Motor neuron (in vitro differentiated cells): ENCODE data around the gene MYO18A. TPM values are rescaled to one million over a fixed set of nuclear protein-coding genes. Genes with fewer than 3 reads are reported as not detected.
A peak's percentile ranks its signal among the peaks of the same experiment; 100 is the strongest.

Source experiments
- ATAC-seq, 8 experiments: fragments of 200-7000 bp; cut with Tn5 transposase; replicated peaks in 6 of 8; 2 replicates each; pipeline ENCODE4 v1.8.0; 2021; ENCODE audit warnings: mild to moderate bottlenecking in 8 of 8, moderate library complexity in 8 of 8
- H3K27ac ChIP-seq, 2 donors: fragments of 250-450 bp; sonication (Bioruptor Pico); 2 replicates each; pipeline ENCODE4 v1.9.0; 2021; ENCODE audit warnings: antibody characterized with exemption in 2 of 2, mild to moderate bottlenecking in 2 of 2, moderate library complexity in 1 of 2
- H3K4me1 ChIP-seq, 2 donors: fragments of 250-450 bp; sonication (Bioruptor Pico); replicated peaks in 1 of 2; 2 replicates each; pipeline ENCODE4 v1.6.1; 2021; ENCODE audit warnings: antibody characterized with exemption in 2 of 2, mild to moderate bottlenecking in 2 of 2, moderate library complexity in 1 of 2
- H3K4me3 ChIP-seq, 5 donors: fragments of 250-450 bp; sonication (Bioruptor Pico); 2 replicates each; pipeline ENCODE4 v1.9.0; 2021; ENCODE audit warnings: antibody characterized with exemption in 5 of 5, mild to moderate bottlenecking in 5 of 5, moderate library complexity in 4 of 5
- WGBS, 10 experiments: fragments of 450-650 bp; shearing (Covaris generic); methylation state at CpG; one replicate each; pipeline ENCODE4 v1.0.0; 2022; 5-methylcytosine and 5-hydroxymethylcytosine counted together
- in situ Hi-C, 9 experiments: fragments of 400-800 bp; cut with MboI; loops; one replicate each; pipeline ENCODE4 v1.15.0; 2021; ENCODE audit warnings: low sequenced_read_pairs in 9 of 9, low pct_unique_long_range_greater_than_20kb in 2 of 9; ENCODE audit not compliant: unreplicated experiment in 9 of 9
- total RNA-seq, 8 experiments: library from RNA; unstranded; fragments of 300-600 nt; gene quantifications; 2 replicates each; pipeline versions ENCODE4 v1.2.3 to v1.2.4, GENCODE V29; 2022

Gene MYO18A
- total RNA-seq, 8 experiments from 2014 or later: 25.9 to 233 (median 31.1) TPM

DNA sequence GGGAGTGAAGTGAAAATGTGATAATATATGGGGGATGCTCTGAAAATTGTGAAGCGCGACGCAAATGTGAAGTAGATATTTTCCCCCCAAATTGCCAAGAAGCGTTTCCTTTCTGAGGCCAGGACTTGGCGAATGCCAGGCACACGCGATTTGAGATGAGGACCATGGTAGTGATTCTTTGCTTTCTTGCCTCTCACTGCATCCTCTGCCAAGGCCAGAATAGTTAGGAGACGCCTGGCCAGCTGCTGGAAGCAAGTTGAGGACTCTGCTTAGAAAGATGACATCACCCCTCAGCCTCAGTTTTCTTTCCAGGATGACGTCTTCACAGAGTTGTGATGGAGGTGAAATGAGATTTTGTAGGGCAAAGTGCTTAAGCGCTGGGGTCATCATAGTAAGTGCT lies 111.4 kb downstream of the MYO18A start:
- 0 to 100% (median 71%) methylated on average over 1 to 9 of the region's 10 CpGs; no CpG with 5 or more reads in 1 of the 10 experiments for WGBS, 10 experiments
- no peak for ATAC-seq
- Histone ChIP-seq H3K27ac (no peak overlapping the region), H3K4me3 (no peak overlapping the region), H3K4me1 (peaks cover 26 to 29% of the 10 kb centered on the region in 2 donors)
- in situ Hi-C loops: no loop called here

GRCh38 chr17:29066606-29067005 lies 113.6 kb downstream of the MYO18A start:
- Histone ChIP-seq H3K27ac (no peak overlapping the region), H3K4me1 (peaks cover 29 to 40% of the 10 kb centered on the region in 2 donors), H3K4me3 (no peak overlapping the region)
- peak in 4 of 8 experiments; percentile 18 to 31 (median 26) for ATAC-seq
- in situ Hi-C loops: no loop called here
- WGBS, 10 experiments: 20 to 100% (median 56%) methylated on average over 1 to 3 of the region's 7 CpGs; no CpG with 5 or more reads in 5 of the 10 experiments

GRCh38 chr17:29066047-29066446 lies 114.2 kb downstream of the MYO18A start:
- peak in 6 of 8 experiments; percentile 1 to 76 (median 45) for ATAC-seq
- no CpG with 5 or more reads among the region's 7 CpGs for WGBS, 10 experiments
- H3K27ac ChIP-seq: peak overlapping the region; percentile 15 to 73
- H3K4me1 ChIP-seq: peaks cover 33 to 45% of the 10 kb centered on the region in 2 donors
- no peak overlapping the region for H3K4me3 ChIP-seq
- in situ Hi-C loops: no loop called here

GRCh38 chr17:29063992-29064391 lies 116.2 kb downstream of the MYO18A start:
- 20 to 97% (median 86%) methylated on average over 1 to 7 of the region's 7 CpGs; no CpG with 5 or more reads in 1 of the 10 experiments for WGBS, 10 experiments
- no peak overlapping the region for H3K27ac ChIP-seq
- peaks cover 37 to 55% of the 10 kb centered on the region in 2 donors for H3K4me1 ChIP-seq
- no peak overlapping the region for H3K4me3 ChIP-seq
- in situ Hi-C loops: no loop called here
- no peak for ATAC-seq

GRCh38 chr17:29062215-29062614 lies 118.0 kb downstream of the MYO18A start:
- in situ Hi-C loops: no loop called here

DNA sequence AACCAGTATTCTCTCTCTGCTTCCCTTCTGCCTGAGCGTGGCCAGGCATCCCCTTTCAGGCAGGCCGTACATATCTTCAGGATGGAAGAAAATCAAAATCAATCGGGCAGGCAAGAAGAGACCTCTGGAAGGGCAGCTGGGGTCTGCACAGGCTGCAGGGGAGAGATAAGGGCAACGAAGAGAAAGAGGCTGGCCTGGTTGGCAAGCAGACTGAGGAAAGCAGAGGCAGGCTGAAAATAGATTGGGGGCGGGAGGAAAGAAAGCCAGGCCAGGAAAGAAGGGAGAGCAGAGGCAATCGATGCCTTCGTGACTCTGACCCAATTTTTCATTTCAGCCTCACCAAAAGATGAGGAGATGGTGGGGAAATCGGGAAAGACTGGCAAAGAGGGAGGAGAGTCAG lies 119.2 kb downstream of the MYO18A start:
- H3K27ac ChIP-seq: peak overlapping the region; percentile 28 to 57
- in situ Hi-C loops: no loop called here
- WGBS, 10 experiments: 35 to 92% (median 57%) methylated on average over 2 to 8 of the region's 8 CpGs
- H3K4me3 ChIP-seq: no peak overlapping the region
- H3K4me1 ChIP-seq: peaks cover 42 to 62% of the 10 kb centered on the region in 2 donors
- peak in 5 of 8 experiments; percentile 12 to 62 (median 60) for ATAC-seq

More at GRCh38 chr17:29062215-29062614, 118.0 kb downstream of the MYO18A start:
- 80 to 100% (median 83%) methylated on average over 1 to 7 of the region's 9 CpGs; no CpG with 5 or more reads in 7 of the 10 experiments for WGBS, 10 experiments
- Histone ChIP-seq H3K4me1 (peaks cover 44 to 62% of the 10 kb centered on the region in 2 donors), H3K4me3 (no peak overlapping the region), H3K27ac (no peak overlapping the region)
- peak in 1 of 8 experiments; percentile 2 for ATAC-seq

DNA sequence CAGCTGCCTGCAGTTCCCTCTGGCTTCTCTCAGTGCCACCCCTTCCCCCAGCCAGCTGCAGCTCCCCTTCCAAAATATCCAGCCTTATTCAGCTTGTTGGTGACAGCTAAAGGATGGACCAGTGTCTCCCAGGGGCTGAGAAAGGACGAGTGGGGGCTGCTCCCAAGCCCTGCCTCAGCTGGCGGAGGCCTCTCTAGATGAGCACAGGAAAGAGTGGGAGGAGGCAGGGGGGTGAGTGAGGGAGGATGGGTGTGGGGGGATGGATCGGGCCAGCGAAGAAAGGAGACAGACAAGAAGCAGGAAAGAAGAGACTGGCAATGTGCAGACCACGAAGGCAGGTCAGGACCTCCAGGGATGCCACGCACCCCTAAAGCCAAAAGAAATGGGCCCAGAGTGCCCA lies 119.7 kb downstream of the MYO18A start:
- peak in 5 of 8 experiments; percentile 76 to 85 (median 82) for ATAC-seq
- Histone ChIP-seq H3K4me1 (peaks cover 39 to 62% of the 10 kb centered on the region in 2 donors), H3K4me3 (no peak overlapping the region), H3K27ac (peak overlapping the region; percentile 28 to 57)
- in situ Hi-C loops: no loop called here
- WGBS, 10 experiments: 0 to 34% (median 25%) methylated on average over 1 to 4 of the region's 6 CpGs; no CpG with 5 or more reads in 6 of the 10 experiments

DNA sequence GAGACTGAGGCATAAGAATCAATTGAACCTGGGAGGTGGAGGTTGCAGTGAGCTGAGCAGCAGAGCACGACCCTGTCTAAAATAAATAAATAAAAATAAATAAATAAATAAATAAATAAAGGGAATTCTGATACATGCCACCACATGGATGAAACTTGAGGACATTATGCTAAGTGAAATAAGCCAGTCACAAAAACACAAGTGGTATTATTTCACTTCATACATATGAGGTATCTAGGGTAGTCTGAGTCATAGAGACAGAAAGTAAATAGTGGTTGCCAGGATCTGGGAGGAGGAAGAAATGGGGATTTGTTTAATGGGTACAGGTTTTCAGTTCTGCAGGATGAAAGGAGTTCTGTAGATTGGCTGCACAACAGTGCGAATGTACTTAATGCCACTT lies 120.9 kb downstream of the MYO18A start:
- Histone ChIP-seq H3K4me3 (no peak overlapping the region), H3K27ac (no peak overlapping the region), H3K4me1 (peaks cover 46 to 70% of the 10 kb centered on the region in 2 donors)
- WGBS, 10 experiments: 67 to 100% (median 79%) methylated on average over 1 to 2 of the region's 2 CpGs
- ATAC-seq: peak in 4 of 8 experiments; percentile 22 to 82 (median 43)
- in situ Hi-C loops: no loop called here

GRCh38 chr17:29058391-29058790 lies 121.8 kb downstream of the MYO18A start:
- WGBS, 10 experiments: 80 to 100% (median 92%) methylated on average over 1 to 3 of the region's 3 CpGs; no CpG with 5 or more reads in 5 of the 10 experiments

GRCh38 chr17:29057361-29057760 lies 122.8 kb downstream of the MYO18A start:
- H3K4me3 ChIP-seq: no peak overlapping the region
- peaks cover 49 to 69% of the 10 kb centered on the region in 2 donors for H3K4me1 ChIP-seq
- in situ Hi-C loops: no loop called here
- ATAC-seq: no peak
- H3K27ac ChIP-seq: no peak overlapping the region
- WGBS, 10 experiments: 17 to 100% (median 58%) methylated on average over 1 to 4 of the region's 4 CpGs; no CpG with 5 or more reads in 3 of the 10 experiments

More at GRCh38 chr17:29058391-29058790, 121.8 kb downstream of the MYO18A start:
- Histone ChIP-seq H3K4me1 (peaks cover 49 to 78% of the 10 kb centered on the region in 2 donors), H3K4me3 (no peak overlapping the region), H3K27ac (no peak overlapping the region)
- ATAC-seq: no peak
- in situ Hi-C loops: no loop called here

DNA sequence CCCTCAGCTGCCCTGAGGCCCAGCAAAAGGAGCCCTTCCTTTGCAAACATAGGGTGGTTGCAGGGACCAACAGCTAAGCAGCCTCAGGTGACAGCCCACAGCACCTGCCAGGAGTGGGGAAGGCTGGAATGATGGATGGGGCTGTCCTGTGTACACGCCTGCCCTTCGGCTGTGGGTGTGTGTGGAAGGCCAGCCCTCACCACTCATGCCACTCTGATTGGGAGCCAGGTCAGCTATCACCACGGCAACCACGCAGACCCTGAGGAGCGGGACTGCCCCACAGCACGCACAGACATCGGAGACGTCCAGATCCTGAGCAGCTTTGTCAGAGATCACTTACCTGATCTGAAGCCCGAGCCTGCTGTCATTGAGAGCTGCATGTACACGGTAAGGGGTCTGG lies 125.4 kb downstream of the MYO18A start:
- peak in 6 of 8 experiments; percentile 10 to 99 (median 98) for ATAC-seq
- 20 to 80% (median 50%) methylated on average over 1 to 4 of the region's 10 CpGs; no CpG with 5 or more reads in 6 of the 10 experiments for WGBS, 10 experiments
- in situ Hi-C loops: no loop called here
- H3K4me1 ChIP-seq: peaks cover 42 to 52% of the 10 kb centered on the region in 2 donors
- peak overlapping the region; percentile 59 to 66 for H3K27ac ChIP-seq
- no peak overlapping the region for H3K4me3 ChIP-seq

- peaks cover 48 to 63% of the 10 kb centered on the region in 2 donors for H3K4me1 ChIP-seq
- ATAC-seq: no peak
- WGBS, 10 experiments: 53 to 100% (median 73%) methylated on average over 1 to 6 of the region's 6 CpGs; no CpG with 5 or more reads in 2 of the 10 experiments
- H3K27ac ChIP-seq: no peak overlapping the region
- H3K4me3 ChIP-seq: no peak overlapping the region
- in situ Hi-C loops: no loop called here
These were observed 128.5 kb downstream of the MYO18A start for GRCh38 chr17:29051731-29052130.

DNA sequence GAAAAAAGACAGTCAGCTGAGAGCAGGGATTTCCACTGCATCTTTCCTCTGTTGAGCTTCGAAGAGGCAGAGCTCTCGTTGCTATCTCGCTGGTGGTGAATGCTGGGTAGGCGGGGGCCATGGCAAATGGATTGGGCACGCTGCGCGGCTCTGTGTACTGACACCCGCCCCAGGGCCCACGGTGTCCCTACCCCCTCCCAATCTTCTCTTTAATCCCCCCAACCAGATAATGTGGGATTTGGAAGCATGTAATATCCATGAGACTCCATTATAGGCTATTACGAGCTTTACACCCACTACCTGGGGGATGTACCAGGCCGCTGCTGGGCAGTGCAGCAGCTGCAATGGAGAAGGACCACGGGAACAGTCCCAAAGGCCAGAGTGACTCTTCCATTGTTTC lies 129.0 kb downstream of the MYO18A start:
- Histone ChIP-seq H3K4me3 (no peak overlapping the region), H3K27ac (no peak overlapping the region), H3K4me1 (peaks cover 48 to 59% of the 10 kb centered on the region in 2 donors)
- WGBS, 10 experiments: 20 to 100% (median 77%) methylated on average over 1 to 3 of the region's 12 CpGs; no CpG with 5 or more reads in 4 of the 10 experiments
- in situ Hi-C loops: no loop called here
- no peak for ATAC-seq

- H3K27ac ChIP-seq: peak overlapping the region; percentile 83 to 90
- H3K4me1 ChIP-seq: peaks cover 48 to 55% of the 10 kb centered on the region in 2 donors
- no peak overlapping the region for H3K4me3 ChIP-seq
- 45 to 94% (median 79%) methylated on average over 1 to 5 of the region's 5 CpGs; no CpG with 5 or more reads in 2 of the 10 experiments for WGBS, 10 experiments
- in situ Hi-C loops: no loop called here
- no peak for ATAC-seq
These were observed 130.0 kb downstream of the MYO18A start for GRCh38 chr17:29050176-29050575.
